ENCODE measurements around the gene TWIST2. TPM values are rescaled to one million over a fixed set of nuclear protein-coding genes. Genes with fewer than 3 reads are reported as not detected.

The TWIST2 gene
- total and polyA plus RNA-seq, 10 of the 15 experiments (the other 5 are each of a cell fraction or from before 2014, with no cell fraction given): not detected

DNA sequence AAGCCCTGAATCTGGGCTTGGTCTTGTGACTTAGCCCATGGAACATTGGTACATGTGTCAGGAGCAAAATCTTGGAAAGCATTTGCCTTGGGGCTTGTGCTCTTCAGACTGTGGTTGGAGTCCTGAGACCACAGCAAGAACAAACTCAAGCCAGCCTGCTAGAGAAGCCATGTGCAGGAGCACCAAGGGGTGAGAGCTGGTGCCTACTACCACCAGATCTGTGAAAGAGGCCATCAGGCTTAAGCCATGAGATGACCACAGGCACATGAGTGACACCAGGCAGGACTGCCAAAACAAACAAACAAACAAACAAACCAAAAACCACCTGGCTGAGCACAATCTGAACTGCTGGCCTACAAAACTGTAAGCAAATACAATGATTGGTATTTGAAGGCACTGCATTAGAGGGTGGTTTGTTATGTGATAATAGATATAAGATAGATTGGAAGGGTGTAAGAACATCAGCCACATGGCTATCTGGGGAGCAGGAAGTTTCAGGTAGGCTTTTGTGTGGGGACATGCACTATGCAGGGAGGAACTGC is 9.0 kb upstream of the TWIST2 start:
- Histone ChIP-seq H3K27me3 (replicated peaks in 1 of 2; ENCODE audit: control insufficient read depth in 2 of 2, insufficient read depth in 2 of 2, low read length in 1 of 2) (no peaks in the 10 kb centered on the region), H3K27ac (ENCODE audit: control insufficient read depth, insufficient read depth) (no peak overlapping the region), H4K20me1 (ENCODE audit: control insufficient read depth, insufficient read depth) (no peaks in the 10 kb centered on the region), H3K9ac (ENCODE audit: control insufficient read depth, insufficient read depth, low read length) (no peak overlapping the region), H3K4me1 (ENCODE audit: control insufficient read depth, insufficient read depth, low read length) (no peaks in the 10 kb centered on the region), H2AFZ (ENCODE audit: control insufficient read depth, low read depth, low read length) (no peak overlapping the region), H3K9me3 (replicated peaks; ENCODE audit: control insufficient read depth, insufficient read depth, low read length) (no peaks in the 10 kb centered on the region), H3K36me3 (ENCODE audit: control insufficient read depth in 2 of 2, insufficient read depth in 2 of 2, low read length in 1 of 2) (no peaks in the 10 kb centered on the region), H3K4me2 (ENCODE audit: control insufficient read depth, insufficient read depth) (no peak overlapping the region), H3K4me3 (no peak overlapping the region), H3K79me2 (ENCODE audit: control insufficient read depth, insufficient read depth, low read length) (no peaks in the 10 kb centered on the region)
- ChIA-PET POLR2A (no interaction called here), CTCF (no interaction called here), RAD21 (ENCODE audit: unreplicated experiment) (no interaction called here), SMC1A (ENCODE audit: uncharacterized antibody, unreplicated experiment) (no interaction called here)
- DNase-seq (ENCODE audit: low read depth, low spot score) (no peak), FAIRE-seq (no peak), ATAC-seq (no peak)
- no TSS peak for BruUV-seq (replicated peaks)
- intact Hi-C loops (cut with micrococcal nuclease; ENCODE audit: unreplicated experiment): no loop called here
- TF ChIP-seq SUZ12 (IDR thresholded peaks at IDR 0.05; ENCODE audit: unreplicated experiment) (no peak), STAT1 (conservative IDR thresholded peaks at IDR 0.05) (no peak), POLR2AphosphoS5 (IDR thresholded peaks at IDR 0.05; ENCODE audit: low read length) (no peak), HDAC6 (IDR thresholded peaks at IDR 0.05; ENCODE audit: unreplicated experiment) (no peak), NBN (IDR thresholded peaks at IDR 0.05) (no peak), ZNF384 (IDR thresholded peaks at IDR 0.05; ENCODE audit: borderline replicate concordance, low read depth, low read length) (no peak), RB1 (IDR thresholded peaks at IDR 0.05; ENCODE audit: borderline replicate concordance) (no peak), MTA3 (IDR thresholded peaks at IDR 0.05; ENCODE audit: borderline replicate concordance, low read length) (no peak), MYB (IDR thresholded peaks at IDR 0.05; ENCODE audit: borderline replicate concordance, low read depth, low read length) (no peak), KAT2A (conservative IDR thresholded peaks at IDR 0.05; ENCODE audit: control insufficient read depth, low read depth, low read length) (no peak), ZNF207 (IDR thresholded peaks at IDR 0.05; ENCODE audit: borderline replicate concordance) (no peak), CREM (IDR thresholded peaks at IDR 0.05; ENCODE audit: low read depth) (no peak), FOXK2 (IDR thresholded peaks at IDR 0.05) (no peak), IKZF2 (IDR thresholded peaks at IDR 0.05) (no peak)
- TF ChIP-seq, protein P1, sequence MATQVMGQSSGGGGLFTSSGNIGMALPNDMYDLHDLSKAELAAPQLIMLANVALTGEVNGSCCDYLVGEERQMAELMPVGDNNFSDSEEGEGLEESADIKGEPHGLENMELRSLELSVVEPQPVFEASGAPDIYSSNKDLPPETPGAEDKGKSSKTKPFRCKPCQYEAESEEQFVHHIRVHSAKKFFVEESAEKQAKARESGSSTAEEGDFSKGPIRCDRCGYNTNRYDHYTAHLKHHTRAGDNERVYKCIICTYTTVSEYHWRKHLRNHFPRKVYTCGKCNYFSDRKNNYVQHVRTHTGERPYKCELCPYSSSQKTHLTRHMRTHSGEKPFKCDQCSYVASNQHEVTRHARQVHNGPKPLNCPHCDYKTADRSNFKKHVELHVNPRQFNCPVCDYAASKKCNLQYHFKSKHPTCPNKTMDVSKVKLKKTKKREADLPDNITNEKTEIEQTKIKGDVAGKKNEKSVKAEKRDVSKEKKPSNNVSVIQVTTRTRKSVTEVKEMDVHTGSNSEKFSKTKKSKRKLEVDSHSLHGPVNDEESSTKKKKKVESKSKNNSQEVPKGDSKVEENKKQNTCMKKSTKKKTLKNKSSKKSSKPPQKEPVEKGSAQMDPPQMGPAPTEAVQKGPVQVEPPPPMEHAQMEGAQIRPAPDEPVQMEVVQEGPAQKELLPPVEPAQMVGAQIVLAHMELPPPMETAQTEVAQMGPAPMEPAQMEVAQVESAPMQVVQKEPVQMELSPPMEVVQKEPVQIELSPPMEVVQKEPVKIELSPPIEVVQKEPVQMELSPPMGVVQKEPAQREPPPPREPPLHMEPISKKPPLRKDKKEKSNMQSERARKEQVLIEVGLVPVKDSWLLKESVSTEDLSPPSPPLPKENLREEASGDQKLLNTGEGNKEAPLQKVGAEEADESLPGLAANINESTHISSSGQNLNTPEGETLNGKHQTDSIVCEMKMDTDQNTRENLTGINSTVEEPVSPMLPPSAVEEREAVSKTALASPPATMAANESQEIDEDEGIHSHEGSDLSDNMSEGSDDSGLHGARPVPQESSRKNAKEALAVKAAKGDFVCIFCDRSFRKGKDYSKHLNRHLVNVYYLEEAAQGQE (IDR thresholded peaks at IDR 0.05; ENCODE audit: low read depth, low read length): no peak
- TF ChIP-seq, protein P2, sequence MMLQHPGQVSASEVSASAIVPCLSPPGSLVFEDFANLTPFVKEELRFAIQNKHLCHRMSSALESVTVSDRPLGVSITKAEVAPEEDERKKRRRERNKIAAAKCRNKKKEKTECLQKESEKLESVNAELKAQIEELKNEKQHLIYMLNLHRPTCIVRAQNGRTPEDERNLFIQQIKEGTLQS (IDR thresholded peaks at IDR 0.05; ENCODE audit: borderline replicate concordance, extremely low read depth, low read depth, low read length): no peak
- in situ Hi-C loops (cut with MboI): no loop called here
